ENCODE data around the gene GINS2. TPM values are rescaled to one million over a fixed set of nuclear protein-coding genes. Genes with fewer than 3 reads are reported as not detected.

GINS2 gene
- total RNA-seq, 1 experiment from 2014 or later: 52.7 TPM

DNA sequence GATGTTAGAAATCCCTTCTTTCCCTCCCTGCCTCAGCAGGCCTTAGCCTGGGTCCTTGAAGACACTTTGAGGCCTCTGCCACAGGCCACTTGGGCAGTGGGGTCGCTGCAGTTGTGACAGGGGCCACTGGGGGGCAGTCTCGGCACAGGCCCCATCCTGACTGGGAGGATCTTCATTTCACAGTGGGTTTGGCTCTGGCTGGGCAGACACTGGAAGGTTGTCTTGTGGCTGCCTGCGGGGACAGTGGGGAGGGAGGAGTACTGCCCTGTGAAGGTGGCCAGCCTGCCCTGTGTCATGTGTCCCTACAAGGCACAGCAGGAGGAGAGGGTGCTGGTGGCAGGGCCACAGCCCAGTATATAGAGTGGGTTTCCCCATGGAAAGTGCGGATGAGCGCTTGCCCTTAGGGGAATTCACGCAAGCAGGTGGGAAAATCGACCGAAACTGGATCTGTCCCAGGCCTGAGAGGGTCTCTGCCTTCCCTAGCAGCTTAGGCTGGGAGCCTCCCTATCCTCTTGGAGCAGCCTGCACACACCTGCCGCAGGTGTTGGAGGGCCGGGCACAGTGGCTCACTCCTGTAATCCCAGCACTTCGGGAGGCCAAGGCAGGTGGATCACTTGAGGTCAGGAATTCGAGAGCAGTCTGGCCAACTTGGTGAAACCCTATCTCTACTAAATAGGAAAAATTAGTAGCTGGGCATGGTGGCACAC, 28.8 kb downstream of the GINS2 start:
- H3K79me2 ChIP-seq (ENCODE audit: insufficient read depth, low read length): no peaks in the 10 kb centered on the region
- Mint-ChIP-seq H3K27me3 (ENCODE audit: low read depth) (no peaks in the 10 kb centered on the region; the same call in 1 of the 2 replicates), H3K9me3 (no peaks in the 10 kb centered on the region), H3K4me3 (no peak overlapping the region), H3K4me1 (peaks cover 4% of the 10 kb centered on the region in 2 experiments; a peak in 3 of 4 replicates), H3K36me3 (ENCODE audit: insufficient read depth in 1 of 3, low read depth in 3 of 3) (peaks cover 57 to 93% (median 91%) of the 10 kb centered on the region in 3 experiments), H3K27ac (peak overlapping the region; percentile 60 to 97 (median 84); a peak in 4 of 7 replicates)
- no peak overlapping the region for H4K8ac ChIP-seq (replicated peaks; ENCODE audit: insufficient read length, low read depth, low read length)
- no peak overlapping the region for H3K18ac ChIP-seq (ENCODE audit: insufficient read length, low read depth, low read length)
- H4K91ac ChIP-seq (ENCODE audit: insufficient read length, low read depth, low read length): no peak overlapping the region
- H3K23ac ChIP-seq (ENCODE audit: insufficient read length, low read depth, low read length): no peak overlapping the region
- no peaks in the 10 kb centered on the region for H4K20me1 ChIP-seq (ENCODE audit: control insufficient read depth, insufficient read depth, insufficient read length)
- no peak overlapping the region for H3K14ac ChIP-seq (ENCODE audit: insufficient read depth, low read length)
- no peak overlapping the region for H3K4me2 ChIP-seq (ENCODE audit: insufficient read depth, insufficient read length, low read length)
- no peaks in the 10 kb centered on the region for H3K23me2 ChIP-seq (ENCODE audit: insufficient read length, low read depth, low read length, poor library complexity, severe bottlenecking)
- H3K27ac ChIP-seq (ENCODE audit: insufficient read length, low read depth, low read length): no peak overlapping the region
- WGBS (ENCODE audit: extremely low coverage, insufficient read length, low lambda C conversion rate): no CpG with 5 or more reads among the region's 12 CpGs
- H2BK12ac ChIP-seq (ENCODE audit: insufficient read length, low read depth, low read length): no peak overlapping the region
- no peak overlapping the region for H2BK120ac ChIP-seq (ENCODE audit: low read depth, low read length, poor library complexity, severe bottlenecking)
- H3K9me3 ChIP-seq (ENCODE audit: control insufficient read depth, low read depth, low read length): no peaks in the 10 kb centered on the region
- TF ChIP-seq, protein P1, sequence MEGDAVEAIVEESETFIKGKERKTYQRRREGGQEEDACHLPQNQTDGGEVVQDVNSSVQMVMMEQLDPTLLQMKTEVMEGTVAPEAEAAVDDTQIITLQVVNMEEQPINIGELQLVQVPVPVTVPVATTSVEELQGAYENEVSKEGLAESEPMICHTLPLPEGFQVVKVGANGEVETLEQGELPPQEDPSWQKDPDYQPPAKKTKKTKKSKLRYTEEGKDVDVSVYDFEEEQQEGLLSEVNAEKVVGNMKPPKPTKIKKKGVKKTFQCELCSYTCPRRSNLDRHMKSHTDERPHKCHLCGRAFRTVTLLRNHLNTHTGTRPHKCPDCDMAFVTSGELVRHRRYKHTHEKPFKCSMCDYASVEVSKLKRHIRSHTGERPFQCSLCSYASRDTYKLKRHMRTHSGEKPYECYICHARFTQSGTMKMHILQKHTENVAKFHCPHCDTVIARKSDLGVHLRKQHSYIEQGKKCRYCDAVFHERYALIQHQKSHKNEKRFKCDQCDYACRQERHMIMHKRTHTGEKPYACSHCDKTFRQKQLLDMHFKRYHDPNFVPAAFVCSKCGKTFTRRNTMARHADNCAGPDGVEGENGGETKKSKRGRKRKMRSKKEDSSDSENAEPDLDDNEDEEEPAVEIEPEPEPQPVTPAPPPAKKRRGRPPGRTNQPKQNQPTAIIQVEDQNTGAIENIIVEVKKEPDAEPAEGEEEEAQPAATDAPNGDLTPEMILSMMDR (conservative IDR thresholded peaks at IDR 0.05): peak; percentile 97
- H3K79me1 ChIP-seq (ENCODE audit: insufficient read depth, low read depth, low read length, poor library complexity, severe bottlenecking): no peaks in the 10 kb centered on the region
- H3T11ph ChIP-seq (ENCODE audit: low read length): no peak overlapping the region
- H2AK5ac ChIP-seq (ENCODE audit: insufficient read length, low read length): no peak overlapping the region
- H3K56ac ChIP-seq (ENCODE audit: insufficient read length, low read depth, low read length): no peak overlapping the region
- H2BK15ac ChIP-seq (ENCODE audit: low read depth, low read length): no peak overlapping the region
- no peak overlapping the region for H2AFZ ChIP-seq (ENCODE audit: low read length)
- no peaks in the 10 kb centered on the region for H3K27me3 ChIP-seq (ENCODE audit: insufficient read depth, low read length)
- no peak overlapping the region for H2BK20ac ChIP-seq (ENCODE audit: low read depth, low read length, poor library complexity, severe bottlenecking)
- H3K9ac ChIP-seq (ENCODE audit: extremely low read depth, insufficient read length, low read length): no peak overlapping the region
- H3K4me1 ChIP-seq (ENCODE audit: insufficient read depth, low read length): no peaks in the 10 kb centered on the region
- H4K5ac ChIP-seq (ENCODE audit: insufficient read length, low read depth, low read length): no peak overlapping the region
- DNase-seq: peak; percentile 85
- no peak overlapping the region for H3K4ac ChIP-seq (ENCODE audit: low read depth, low read length)
- no peak overlapping the region for H2BK5ac ChIP-seq (ENCODE audit: insufficient read length, low read length)
